NCI-H1436 (cell line): Measurements from ENCODE around the gene PPP6R1.

ENCODE experiments used
- DNase-seq: peaks from one replicate; lab custom pipeline; 2025; lab: John Stamatoyannopoulos, UW

PPP6R1 gene

GRCh38 chr19:55257461-55258420 is 1.1 kb downstream of the PPP6R1 start:
- no peak for DNase-seq

- no peak for DNase-seq
These were observed 2.0 kb downstream of the PPP6R1 start for GRCh38 chr19:55256562-55257460.

GRCh38 chr19:55255618-55256423 is 3.0 kb downstream of the PPP6R1 start:
- no peak for DNase-seq

GRCh38 chr19:55254625-55254977 is 4.2 kb downstream of the PPP6R1 start:
- DNase-seq, result no peak

GRCh38 chr19:55253842-55254624 is 4.8 kb downstream of the PPP6R1 start:
- DNase-seq, result no peak

- DNase-seq, result no peak
These were observed 5.8 kb downstream of the PPP6R1 start for GRCh38 chr19:55252760-55253663.

- no peak for DNase-seq
These were observed 7.3 kb downstream of the PPP6R1 start for GRCh38 chr19:55251341-55252081.

- no peak for DNase-seq
These were observed 8.4 kb downstream of the PPP6R1 start for GRCh38 chr19:55250262-55251036.

- DNase-seq, result no peak
These were observed 9.0 kb downstream of the PPP6R1 start for GRCh38 chr19:55249841-55250240.

- no peak for DNase-seq
These were observed 10.1 kb downstream of the PPP6R1 start for GRCh38 chr19:55248704-55249103.

- no peak for DNase-seq
These were observed 10.6 kb downstream of the PPP6R1 start for GRCh38 chr19:55248166-55248675.

- no peak for DNase-seq
These were observed 11.2 kb downstream of the PPP6R1 start for GRCh38 chr19:55247621-55248099.

GRCh38 chr19:55246462-55247451 is 12.1 kb downstream of the PPP6R1 start:
- DNase-seq, result no peak

- DNase-seq, result no peak
These were observed 13.4 kb downstream of the PPP6R1 start for GRCh38 chr19:55245236-55245904.

GRCh38 chr19:55244004-55244680 is 14.7 kb downstream of the PPP6R1 start:
- DNase-seq, result no peak

- DNase-seq, result no peak
These were observed 16.3 kb downstream of the PPP6R1 start for GRCh38 chr19:55242517-55242916.
